SK-N-SH (cell line): ENCODE results near the gene DACH1. TPM values are rescaled to one million over a fixed set of nuclear protein-coding genes. Genes with fewer than 3 reads are reported as not detected.

Experiments used
- CTCF ChIA-PET: fragments of 300-600, 350-600 bp; formaldehyde crosslinking; extraction: SDS; loops from one replicate; lab custom pipeline; 2021; lab: Yijun Ruan, JAX
- POLR2A ChIA-PET: fragments of 350-600 bp; sonication (Branson Sonifier 250); formaldehyde crosslinking; extraction: SDS; loops from one replicate; lab custom pipeline; 2020; ENCODE audit warnings: antibody characterized with exemption, inconsistent platforms; lab: Yijun Ruan, JAX
- DNase-seq: peaks from one replicate; pipeline ENCODE4 v3.0.0; 2012
- H2AFZ ChIP-seq: fragments of 200-600 bp; sonication (generic); 2 replicates; pipeline ENCODE4 v1.8.1; 2016; ENCODE audit warnings: antibody characterized with exemption, mild to moderate bottlenecking, low read depth
- H3F3A ChIP-seq: fragments of 200-600 bp; sonication (generic); replicated peaks from 2 replicates; pipeline ENCODE3; 2016; ENCODE audit warnings: antibody characterized with exemption, mild to moderate bottlenecking; ENCODE audit not compliant: insufficient read depth
- H3K27ac ChIP-seq, 2 experiments: fragments of 200-500 bp in 1 of 2; fragments of 200-600 bp in 1 of 2; sonication (Bioruptor generic) in 1 of 2; sonication (generic), shearing (Covaris generic) in 1 of 2; 2 replicates each; pipeline versions ENCODE4 v1.5.1 to v1.6.1; 2014 to 2016; ENCODE audit warnings: low read depth in 2 of 2, inconsistent platforms in 1 of 2, low read length in 1 of 2, mild to moderate bottlenecking in 1 of 2, mixed read lengths in 1 of 2
- H3K27me3 ChIP-seq: fragments of 200-600 bp; sonication (generic), shearing (Covaris generic); 2 replicates; pipeline ENCODE4 v1.6.1; 2016; ENCODE audit warnings: mixed run types; ENCODE audit not compliant: insufficient read depth
- H3K36me3 ChIP-seq, 2 experiments: fragments of 200-500 bp in 1 of 2; fragments of 200-600 bp in 1 of 2; sonication (Bioruptor generic) in 1 of 2; sonication (generic) in 1 of 2; replicated peaks in 1 of 2; 2 replicates each; pipeline versions ENCODE3 to v1.5.1; 2014 to 2016; ENCODE audit warnings: low read length in 1 of 2, mild to moderate bottlenecking in 1 of 2; ENCODE audit not compliant: insufficient read depth in 2 of 2, control insufficient read depth in 1 of 2
- H3K4me1 ChIP-seq, 2 experiments: fragments of 200-500 bp in 1 of 2; fragments of 200-600 bp in 1 of 2; sonication (Bioruptor generic) in 1 of 2; sonication (generic), shearing (Covaris generic) in 1 of 2; 2 replicates each; pipeline versions ENCODE4 v1.5.1 to v1.6.1; 2014 to 2016; ENCODE audit warnings: low read depth in 1 of 2, low read length in 1 of 2, mixed run types in 1 of 2; ENCODE audit not compliant: insufficient read depth in 2 of 2, control insufficient read depth in 1 of 2
- H3K4me2 ChIP-seq: fragments of 200-600 bp; sonication (generic), shearing (Covaris generic); 2 replicates; pipeline ENCODE4 v1.6.1; 2017; ENCODE audit warnings: mixed run types
- H3K4me3 ChIP-seq, 2 experiments: fragments of 200-500 bp in 1 of 2; fragments of 200-600 bp in 1 of 2; sonication (Bioruptor generic) in 1 of 2; sonication (generic), shearing (Covaris generic) in 1 of 2; 2 replicates each; pipeline versions ENCODE4 v1.5.1 to v1.8.1; 2014 to 2016; ENCODE audit warnings: low read depth in 2 of 2, inconsistent platforms in 1 of 2, low read length in 1 of 2, mild to moderate bottlenecking in 1 of 2, mixed read lengths in 1 of 2, moderate library complexity in 1 of 2
- H3K79me2 ChIP-seq: fragments of 200-600 bp; sonication (generic); 2 replicates; pipeline ENCODE4 v1.8.1; 2017; ENCODE audit warnings: mild to moderate bottlenecking; ENCODE audit not compliant: insufficient read depth
- H3K9ac ChIP-seq: fragments of 200-600 bp; sonication (generic); 2 replicates; pipeline ENCODE4 v1.6.1; 2017; ENCODE audit warnings: mixed run types
- H3K9me2 ChIP-seq: fragments of 200-600 bp; sonication (generic); 2 replicates; pipeline ENCODE4 v1.6.1; 2017; ENCODE audit warnings: mixed run types
- H3K9me3 ChIP-seq: fragments of 200-600 bp; sonication (generic); 2 replicates; pipeline ENCODE4 v1.6.1; 2017; ENCODE audit warnings: mixed run types, mild to moderate bottlenecking, moderate library complexity
- H4K20me1 ChIP-seq: fragments of 200-600 bp; sonication (generic); 2 replicates; pipeline ENCODE4 v1.6.1; 2017; ENCODE audit warnings: mild to moderate bottlenecking, mixed run types; ENCODE audit not compliant: insufficient read depth
- CHD2 ChIP-seq: fragments of 150-350 bp; IDR thresholded peaks from 2 replicates; pipeline ENCODE4 v1.6.1; 2018; ENCODE audit warnings: low read length; ENCODE audit not compliant: partially characterized antibody
- CTCF ChIP-seq: fragments of 200-600 bp; sonication (generic); IDR thresholded peaks from 2 replicates; pipeline ENCODE4 v1.6.1; 2017; ENCODE audit warnings: antibody characterized with exemption, mild to moderate bottlenecking, moderate library complexity
- ELF1 ChIP-seq: IDR thresholded peaks from 2 replicates; pipeline ENCODE4 v1.4.0; 2012
- EP300 ChIP-seq, 2 experiments: IDR thresholded peaks; 2 replicates each; pipeline versions ENCODE4 v1.4.0 to v1.6.1; 2012; ENCODE audit warnings: borderline replicate concordance in 1 of 2, low read depth in 1 of 2, low read length in 1 of 2
- EZH2phosphoT487 ChIP-seq: fragments of 200-600 bp; sonication (generic); IDR thresholded peaks from 2 replicates; pipeline ENCODE4 v1.6.1; 2017; ENCODE audit warnings: low read depth, mixed run types, mild to moderate bottlenecking, antibody characterized with exemption, moderate library complexity, borderline replicate concordance
- FOSL2 ChIP-seq: IDR thresholded peaks from 2 replicates; pipeline ENCODE4 v1.4.0; 2012; ENCODE audit warnings: low read depth, mild to moderate bottlenecking, moderate library complexity, borderline replicate concordance
- GABPA ChIP-seq: IDR thresholded peaks from 2 replicates; pipeline ENCODE4 v1.4.0; 2012; ENCODE audit warnings: low read depth, mild to moderate bottlenecking
- GATA2 ChIP-seq: sonication (generic); formaldehyde crosslinking; IDR thresholded peaks from 2 replicates; pipeline ENCODE4 v1.5.0; 2020; ENCODE audit warnings: mild to moderate bottlenecking, missing genetic modification reagents
- POLR2AphosphoS5 ChIP-seq: IDR thresholded peaks from 2 replicates; pipeline ENCODE4 v1.6.1; 2012; ENCODE audit warnings: low read depth, low read length
- RAD21 ChIP-seq: IDR thresholded peaks from 2 replicates; pipeline ENCODE4 v1.6.1; 2012; ENCODE audit warnings: mild to moderate bottlenecking, low read length
- RFX5 ChIP-seq: IDR thresholded peaks from 2 replicates; pipeline ENCODE4 v1.6.1; 2012; ENCODE audit warnings: mild to moderate bottlenecking, improper control_type of control experiment, low read length
- RXRA ChIP-seq: IDR thresholded peaks from 2 replicates; pipeline ENCODE4 v1.4.0; 2012; ENCODE audit warnings: low read depth, mild to moderate bottlenecking, borderline replicate concordance
- TAF1 ChIP-seq: IDR thresholded peaks from 2 replicates; pipeline ENCODE4 v1.6.1; 2012; ENCODE audit warnings: low read depth, mild to moderate bottlenecking, low read length, moderate library complexity, borderline replicate concordance
- TEAD4 ChIP-seq: IDR thresholded peaks from 2 replicates; pipeline ENCODE4 v1.4.0; 2012; ENCODE audit warnings: mild to moderate bottlenecking, borderline replicate concordance; ENCODE audit not compliant: insufficient read depth
- USF2 ChIP-seq: fragments of 150-350 bp; IDR thresholded peaks from 2 replicates; pipeline ENCODE4 v1.6.1; 2017; ENCODE audit warnings: antibody characterized with exemption, low read length, low read depth, borderline replicate concordance
- YY1 ChIP-seq: IDR thresholded peaks from 2 replicates; pipeline ENCODE4 v1.4.0; 2012; ENCODE audit warnings: low read depth, mild to moderate bottlenecking
- WGBS: methylation state at CpG from one replicate; pipeline ENCODE4 v1.1.6; 2017; ENCODE audit warnings: low lambda C conversion rate; 5-methylcytosine and 5-hydroxymethylcytosine counted together
- polyA plus RNA-seq, 3 experiments: library from polyadenylated mRNA; depleted of rRNA; stranded (reverse); fragments of >200 nt; gene quantifications; 2 replicates each; pipeline ENCODE4 v1.2.3, GENCODE V29; 2012
- TF ChIP-seq, protein P1 (sequence below): IDR thresholded peaks from 2 replicates; pipeline ENCODE4; 2012
- TF ChIP-seq, protein P2 (sequence below): IDR thresholded peaks from 2 replicates; pipeline ENCODE4 v1.4.0; 2012; ENCODE audit warnings: low read depth
- TF ChIP-seq, protein P3 (sequence below): IDR thresholded peaks from 2 replicates; pipeline ENCODE4 v1.4.0; 2012; ENCODE audit warnings: low read depth, borderline replicate concordance

The DACH1 gene
- polyA plus RNA-seq, 1 of the 3 experiments (the other 2 are of a cell fraction) = 0.21 TPM

DNA sequence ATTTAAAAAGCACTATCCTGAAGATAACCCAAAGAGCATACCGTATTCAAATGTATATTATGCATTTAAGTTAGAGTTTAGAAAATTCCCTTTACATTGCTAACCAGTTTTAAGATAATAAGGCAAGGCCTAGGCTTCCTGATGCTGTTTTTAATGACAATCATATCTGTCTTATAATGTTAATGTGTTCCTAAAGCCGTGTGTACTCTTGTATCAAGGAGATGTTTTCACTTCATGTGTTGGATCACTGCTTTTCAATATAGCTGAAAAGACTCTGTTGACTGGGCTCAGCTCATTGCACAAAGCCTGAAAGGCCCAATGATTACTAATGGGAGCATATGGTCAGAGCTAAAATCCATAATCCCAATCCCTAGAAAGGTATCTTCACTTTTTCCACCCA, 81.6 kb downstream of the DACH1 start:
- H3K79me2 ChIP-seq = no peaks in the 10 kb centered on the region
- POLR2A ChIA-PET = no interaction called here
- H3K4me2 ChIP-seq = no peak overlapping the region
- H3K9me2 ChIP-seq = no peaks in the 10 kb centered on the region
- no peaks in the 10 kb centered on the region for H3K9me3 ChIP-seq
- H4K20me1 ChIP-seq = no peaks in the 10 kb centered on the region
- no peaks in the 10 kb centered on the region for H3K27me3 ChIP-seq
- TF ChIP-seq GATA2 (CRISPR knock-in tag) = no peak
- TF ChIP-seq RFX5 = no peak
- TF ChIP-seq YY1 = no peak
- TF ChIP-seq RAD21 = no peak
- TF ChIP-seq, protein P1, sequence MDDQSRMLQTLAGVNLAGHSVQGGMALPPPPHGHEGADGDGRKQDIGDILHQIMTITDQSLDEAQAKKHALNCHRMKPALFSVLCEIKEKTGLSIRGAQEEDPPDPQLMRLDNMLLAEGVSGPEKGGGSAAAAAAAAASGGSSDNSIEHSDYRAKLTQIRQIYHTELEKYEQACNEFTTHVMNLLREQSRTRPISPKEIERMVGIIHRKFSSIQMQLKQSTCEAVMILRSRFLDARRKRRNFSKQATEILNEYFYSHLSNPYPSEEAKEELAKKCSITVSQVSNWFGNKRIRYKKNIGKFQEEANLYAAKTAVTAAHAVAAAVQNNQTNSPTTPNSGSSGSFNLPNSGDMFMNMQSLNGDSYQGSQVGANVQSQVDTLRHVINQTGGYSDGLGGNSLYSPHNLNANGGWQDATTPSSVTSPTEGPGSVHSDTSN = no peak
- no peak for TF ChIP-seq TEAD4
- TF ChIP-seq CHD2 = no peak
- no peak for TF ChIP-seq ELF1
- TF ChIP-seq, protein P2, sequence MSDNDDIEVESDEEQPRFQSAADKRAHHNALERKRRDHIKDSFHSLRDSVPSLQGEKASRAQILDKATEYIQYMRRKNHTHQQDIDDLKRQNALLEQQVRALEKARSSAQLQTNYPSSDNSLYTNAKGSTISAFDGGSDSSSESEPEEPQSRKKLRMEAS = no peak
- no peak for TF ChIP-seq EP300 (IDR thresholded peaks at IDR 0.05; ENCODE audit: borderline replicate concordance in 1 of 2, low read depth in 1 of 2, low read length in 1 of 2)
- no peak for TF ChIP-seq RXRA
- TF ChIP-seq EZH2phosphoT487 = no peak
- no peak for TF ChIP-seq POLR2AphosphoS5
- TF ChIP-seq GABPA = no peak
- TF ChIP-seq CTCF = no peak
- TF ChIP-seq, protein P3, sequence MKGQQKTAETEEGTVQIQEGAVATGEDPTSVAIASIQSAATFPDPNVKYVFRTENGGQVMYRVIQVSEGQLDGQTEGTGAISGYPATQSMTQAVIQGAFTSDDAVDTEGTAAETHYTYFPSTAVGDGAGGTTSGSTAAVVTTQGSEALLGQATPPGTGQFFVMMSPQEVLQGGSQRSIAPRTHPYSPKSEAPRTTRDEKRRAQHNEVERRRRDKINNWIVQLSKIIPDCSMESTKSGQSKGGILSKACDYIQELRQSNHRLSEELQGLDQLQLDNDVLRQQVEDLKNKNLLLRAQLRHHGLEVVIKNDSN = no peak
- TF ChIP-seq FOSL2 = no peak
- TF ChIP-seq TAF1 = no peak
- TF ChIP-seq USF2 = no peak
- no peaks in the 10 kb centered on the region for H3F3A ChIP-seq
- no peak overlapping the region for H3K27ac ChIP-seq
- no peaks in the 10 kb centered on the region; a peak in 2 of 4 replicates for H3K4me1 ChIP-seq
- H3K36me3 ChIP-seq = no peaks in the 10 kb centered on the region
- 77% methylated on average over 2 of the region's 2 CpGs for WGBS
- no peak for DNase-seq
- no peak overlapping the region for H3K4me3 ChIP-seq
- H2AFZ ChIP-seq = no peak overlapping the region
- CTCF ChIA-PET = interaction anchor here (0.9 to 1.1 kb wide), 2 partner anchors 8 to 33 kb away, joined by 4 read pairs; no protein-coding TSS in a partner anchor
- H3K9ac ChIP-seq = no peak overlapping the region
